ENCODE results near the gene CPNE4. TPM values are rescaled to one million over a fixed set of nuclear protein-coding genes. Genes with fewer than 3 reads are reported as not detected.

The CPNE4 gene
- total RNA-seq, 2 donors from 2014 or later, result 0.17 to 0.65 TPM

DNA sequence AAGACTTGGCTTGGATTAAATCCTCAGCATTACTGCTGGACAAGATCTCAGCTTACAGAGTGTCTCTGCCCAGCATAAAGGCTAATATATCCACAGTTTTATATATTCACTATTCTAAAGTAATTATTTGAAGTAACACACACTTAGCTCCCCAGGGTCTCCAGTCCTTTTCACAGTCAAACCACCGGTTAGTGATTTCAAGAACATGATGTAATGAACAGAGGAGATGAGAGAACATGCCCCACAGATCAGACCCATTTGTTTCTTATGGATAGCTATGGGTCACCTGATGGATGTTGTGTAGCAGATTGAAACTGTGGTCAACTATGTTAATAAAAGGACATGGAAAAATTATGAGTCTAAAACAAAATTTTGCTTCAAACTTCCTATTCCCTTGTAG is 487.2 kb downstream of the CPNE4 start:
- H3K4me1 Mint-ChIP-seq (ENCODE audit: low read depth), result no peaks in the 10 kb centered on the region
- H3K27me3 Mint-ChIP-seq (ENCODE audit: low read depth), result peaks cover 30% of the 10 kb centered on the region
- ATAC-seq (replicated peaks in 1 of 2) (no peak), DNase-seq (no peak)
- H3K9me3 Mint-ChIP-seq, result no peaks in the 10 kb centered on the region
- H3K36me3 Mint-ChIP-seq (ENCODE audit: insufficient read depth in 2 of 2), result no peaks in the 10 kb centered on the region
- no peak overlapping the region for H3K27ac Mint-ChIP-seq
- no peak overlapping the region for H3K4me3 Mint-ChIP-seq

DNA sequence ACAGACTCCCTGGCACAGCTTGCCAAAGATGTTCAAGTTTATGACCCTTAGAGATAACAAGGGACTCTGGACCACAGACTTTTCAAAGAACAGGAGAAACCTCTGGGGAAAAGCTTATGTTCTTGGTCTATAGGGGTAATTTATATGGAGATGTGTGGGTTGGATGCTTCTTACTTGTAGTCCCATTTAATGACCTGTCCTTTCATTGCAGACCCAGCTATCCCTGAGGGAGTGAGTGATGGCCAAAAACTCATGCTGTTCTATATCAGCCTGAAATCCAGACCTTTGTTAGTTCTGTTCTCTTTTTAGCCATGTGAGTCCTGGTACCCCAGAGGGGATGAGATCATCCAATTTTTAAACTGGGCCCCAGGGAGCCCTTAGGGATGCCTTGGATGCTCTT is 488.4 kb downstream of the CPNE4 start:
- H3K4me1 Mint-ChIP-seq (ENCODE audit: low read depth), result no peaks in the 10 kb centered on the region
- H3K27me3 Mint-ChIP-seq (ENCODE audit: low read depth), result peaks cover 24% of the 10 kb centered on the region
- H3K36me3 Mint-ChIP-seq (ENCODE audit: insufficient read depth in 2 of 2), result no peaks in the 10 kb centered on the region
- no peak overlapping the region for H3K4me3 Mint-ChIP-seq
- H3K9me3 Mint-ChIP-seq, result no peaks in the 10 kb centered on the region
- ATAC-seq (replicated peaks in 1 of 2) (no peak), DNase-seq (no peak)
- no peak overlapping the region for H3K27ac Mint-ChIP-seq

DNA sequence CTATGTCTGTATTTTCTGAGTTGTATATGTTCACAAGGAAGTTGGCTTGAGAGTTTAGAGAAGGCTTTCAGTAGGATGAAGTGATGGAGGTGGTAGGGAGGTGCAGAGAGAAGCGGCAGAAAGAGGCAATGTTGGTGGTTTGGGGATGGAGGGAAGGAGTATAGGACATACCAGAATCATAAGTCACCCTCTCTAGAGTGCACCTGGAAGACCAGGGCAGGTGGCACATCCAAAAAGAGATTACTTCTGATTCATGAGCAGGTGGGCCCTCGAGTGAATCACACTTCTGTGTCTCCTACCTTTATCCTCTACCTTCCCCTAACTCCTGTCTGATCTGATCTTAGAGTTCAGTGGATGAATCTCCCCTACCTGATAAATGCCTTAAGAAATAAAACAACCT is 490.3 kb downstream of the CPNE4 start:
- ATAC-seq (replicated peaks in 1 of 2), result no peak
- no peak overlapping the region for H3K4me3 Mint-ChIP-seq
- H3K27me3 Mint-ChIP-seq (ENCODE audit: low read depth), result peaks cover 36% of the 10 kb centered on the region
- no peaks in the 10 kb centered on the region for H3K4me1 Mint-ChIP-seq (ENCODE audit: low read depth)
- no peak overlapping the region for H3K27ac Mint-ChIP-seq
- H3K36me3 Mint-ChIP-seq (ENCODE audit: insufficient read depth in 2 of 2), result no peaks in the 10 kb centered on the region
- DNase-seq, result no peak
- no peaks in the 10 kb centered on the region for H3K9me3 Mint-ChIP-seq

GRCh38 chr3:131543714-131544113 is 491.1 kb downstream of the CPNE4 start:
- H3K4me1 Mint-ChIP-seq (ENCODE audit: low read depth), result no peaks in the 10 kb centered on the region
- H3K27ac Mint-ChIP-seq, result no peak overlapping the region
- H3K27me3 Mint-ChIP-seq (ENCODE audit: low read depth), result peaks cover 39% of the 10 kb centered on the region
- no peak for DNase-seq
- no peak for ATAC-seq (replicated peaks in 1 of 2)
- peaks cover 0 to under 1% of the 10 kb centered on the region in 2 donors for H3K9me3 Mint-ChIP-seq
- H3K36me3 Mint-ChIP-seq (ENCODE audit: insufficient read depth in 2 of 2), result no peaks in the 10 kb centered on the region
- H3K4me3 Mint-ChIP-seq, result no peak overlapping the region

DNA sequence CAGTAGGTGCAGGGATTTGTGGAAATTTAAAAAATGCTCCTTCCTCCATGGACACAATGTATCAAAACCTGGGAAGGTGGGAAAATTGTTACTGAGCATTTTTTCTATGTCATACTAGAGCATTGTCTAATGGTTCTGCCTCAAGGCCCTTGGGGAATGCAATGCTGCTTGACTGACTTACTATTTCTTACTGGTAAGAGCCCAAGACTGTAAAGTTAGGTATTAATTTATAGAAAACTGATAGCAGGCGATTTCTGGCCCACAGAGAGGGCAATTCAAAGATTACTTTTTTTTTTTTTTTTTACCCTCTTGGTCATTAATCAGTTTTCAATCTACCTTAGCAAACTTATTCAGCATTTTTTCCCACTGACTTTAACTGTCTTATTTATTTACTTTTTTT is 493.5 kb downstream of the CPNE4 start:
- Mint-ChIP-seq H3K27me3 (ENCODE audit: low read depth) (peaks cover 51% of the 10 kb centered on the region), H3K4me1 (ENCODE audit: low read depth) (no peaks in the 10 kb centered on the region), H3K27ac (no peak overlapping the region), H3K36me3 (ENCODE audit: insufficient read depth in 2 of 2) (no peaks in the 10 kb centered on the region), H3K9me3 (peaks cover 0 to 2% of the 10 kb centered on the region in 2 donors), H3K4me3 (no peak overlapping the region)
- DNase-seq, result no peak
- ATAC-seq (replicated peaks in 1 of 2), result no peak

- DNase-seq (no peak), ATAC-seq (replicated peaks in 1 of 2) (no peak)
- Mint-ChIP-seq H3K4me1 (ENCODE audit: low read depth) (no peaks in the 10 kb centered on the region), H3K9me3 (peaks cover 0 to 2% of the 10 kb centered on the region in 2 donors), H3K4me3 (no peak overlapping the region), H3K36me3 (ENCODE audit: insufficient read depth in 2 of 2) (no peaks in the 10 kb centered on the region), H3K27me3 (ENCODE audit: low read depth) (peaks cover 50% of the 10 kb centered on the region), H3K27ac (no peak overlapping the region)
Measured at GRCh38 chr3:131540821-131541220, 494.0 kb downstream of the CPNE4 start.

GRCh38 chr3:131540143-131540542 is 494.7 kb downstream of the CPNE4 start:
- DNase-seq, result no peak
- ATAC-seq (replicated peaks in 1 of 2), result no peak
- H3K36me3 Mint-ChIP-seq (ENCODE audit: insufficient read depth in 2 of 2), result no peaks in the 10 kb centered on the region
- H3K4me1 Mint-ChIP-seq (ENCODE audit: low read depth), result no peaks in the 10 kb centered on the region
- H3K4me3 Mint-ChIP-seq, result no peak overlapping the region
- peaks cover 47% of the 10 kb centered on the region for H3K27me3 Mint-ChIP-seq (ENCODE audit: low read depth)
- peaks cover 0 to 2% of the 10 kb centered on the region in 2 donors for H3K9me3 Mint-ChIP-seq
- H3K27ac Mint-ChIP-seq, result no peak overlapping the region

- H3K4me3 Mint-ChIP-seq, result no peak overlapping the region
- no peak overlapping the region for H3K27ac Mint-ChIP-seq
- DNase-seq (no peak), ATAC-seq (replicated peaks in 1 of 2) (no peak)
- H3K4me1 Mint-ChIP-seq (ENCODE audit: low read depth), result no peaks in the 10 kb centered on the region
- no peaks in the 10 kb centered on the region for H3K36me3 Mint-ChIP-seq (ENCODE audit: insufficient read depth in 2 of 2)
- peaks cover 39% of the 10 kb centered on the region for H3K27me3 Mint-ChIP-seq (ENCODE audit: low read depth)
- H3K9me3 Mint-ChIP-seq, result peaks cover 0 to 2% of the 10 kb centered on the region in 2 donors
Measured at GRCh38 chr3:131538968-131539367, 495.8 kb downstream of the CPNE4 start.

GRCh38 chr3:131537531-131537930 is 497.3 kb downstream of the CPNE4 start:
- Mint-ChIP-seq H3K4me3 (no peak overlapping the region), H3K36me3 (ENCODE audit: insufficient read depth in 2 of 2) (no peaks in the 10 kb centered on the region), H3K4me1 (ENCODE audit: low read depth) (no peaks in the 10 kb centered on the region), H3K27ac (no peak overlapping the region), H3K27me3 (ENCODE audit: low read depth) (peaks cover 47% of the 10 kb centered on the region), H3K9me3 (peaks cover 0 to 2% of the 10 kb centered on the region in 2 donors)
- ATAC-seq (replicated peaks in 1 of 2), result no peak
- DNase-seq, result no peak

DNA sequence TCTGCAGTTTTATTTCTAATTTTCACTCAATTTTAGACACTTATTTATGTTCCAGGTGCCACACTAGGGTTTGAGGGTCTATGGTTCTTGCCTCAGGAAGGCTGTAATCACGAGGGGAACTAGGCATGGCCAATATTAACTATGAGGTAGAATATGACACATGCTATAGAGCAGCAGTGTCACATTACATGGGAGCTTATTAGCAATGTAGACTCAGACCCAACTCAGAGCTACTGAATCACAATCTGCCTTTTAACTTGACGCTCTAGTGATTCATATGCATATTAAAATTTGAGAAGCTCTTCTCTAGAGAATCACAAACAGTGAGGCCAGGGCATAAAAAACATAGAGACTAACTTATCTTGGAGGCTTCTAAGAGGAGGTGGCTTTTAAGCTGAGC is 499.2 kb downstream of the CPNE4 start:
- ATAC-seq (replicated peaks in 1 of 2), result no peak
- H3K9me3 Mint-ChIP-seq, result peaks cover 0 to 2% of the 10 kb centered on the region in 2 donors
- peaks cover 59% of the 10 kb centered on the region for H3K27me3 Mint-ChIP-seq (ENCODE audit: low read depth)

GRCh38 chr3:131535131-131535530 is 499.7 kb downstream of the CPNE4 start:
- H3K36me3 Mint-ChIP-seq (ENCODE audit: insufficient read depth in 2 of 2), result no peaks in the 10 kb centered on the region
- no peak overlapping the region for H3K4me3 Mint-ChIP-seq
- no peak overlapping the region for H3K27ac Mint-ChIP-seq
- ATAC-seq (replicated peaks in 1 of 2) (no peak), DNase-seq (no peak)
- peaks cover 0 to 2% of the 10 kb centered on the region in 2 donors for H3K9me3 Mint-ChIP-seq
- H3K27me3 Mint-ChIP-seq (ENCODE audit: low read depth), result peaks cover 59% of the 10 kb centered on the region
- H3K4me1 Mint-ChIP-seq (ENCODE audit: low read depth), result no peaks in the 10 kb centered on the region

More for the DNA sequence above, 499.2 kb downstream of the CPNE4 start:
- H3K4me1 Mint-ChIP-seq (ENCODE audit: low read depth), result no peaks in the 10 kb centered on the region
- no peak for DNase-seq
- no peaks in the 10 kb centered on the region for H3K36me3 Mint-ChIP-seq (ENCODE audit: insufficient read depth in 2 of 2)
- no peak overlapping the region for H3K4me3 Mint-ChIP-seq
- no peak overlapping the region for H3K27ac Mint-ChIP-seq

DNA sequence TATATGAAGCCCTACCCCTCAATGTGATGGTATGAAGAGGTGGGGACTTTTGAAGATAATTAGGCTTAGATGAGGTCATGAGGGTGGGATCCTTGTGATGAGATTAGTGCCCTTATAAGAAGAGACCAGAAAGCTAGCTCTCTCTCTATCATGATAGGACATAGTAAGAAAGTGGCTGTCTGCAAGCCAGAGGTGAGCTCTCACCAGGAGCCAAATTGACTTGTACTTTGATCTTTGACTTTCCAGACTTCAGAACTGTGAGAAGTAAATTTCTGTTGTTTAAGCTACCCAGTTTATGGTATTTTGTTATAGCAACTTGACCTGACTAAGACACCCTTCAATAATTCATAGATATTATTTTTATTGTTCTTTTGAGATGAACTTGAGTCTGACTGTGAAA is 502.2 kb downstream of the CPNE4 start:
- ATAC-seq (replicated peaks in 1 of 2), result no peak
- no peaks in the 10 kb centered on the region for H3K36me3 Mint-ChIP-seq (ENCODE audit: insufficient read depth in 2 of 2)
- no peaks in the 10 kb centered on the region for H3K4me1 Mint-ChIP-seq (ENCODE audit: low read depth)
- H3K27me3 Mint-ChIP-seq (ENCODE audit: low read depth), result peaks cover 51% of the 10 kb centered on the region
- no peak overlapping the region for H3K27ac Mint-ChIP-seq
- no peaks in the 10 kb centered on the region for H3K9me3 Mint-ChIP-seq
- H3K4me3 Mint-ChIP-seq, result no peak overlapping the region
- no peak for DNase-seq

- ATAC-seq (replicated peaks in 1 of 2), result no peak
Measured at GRCh38 chr3:131530843-131531242, 504.0 kb downstream of the CPNE4 start.

GRCh38 chr3:131530388-131530787 is 504.4 kb downstream of the CPNE4 start:
- H3K4me1 Mint-ChIP-seq (ENCODE audit: low read depth), result no peaks in the 10 kb centered on the region
- no peak for DNase-seq
- no peaks in the 10 kb centered on the region for H3K9me3 Mint-ChIP-seq
- peaks cover 55% of the 10 kb centered on the region for H3K27me3 Mint-ChIP-seq (ENCODE audit: low read depth)
- no peaks in the 10 kb centered on the region for H3K36me3 Mint-ChIP-seq (ENCODE audit: insufficient read depth in 2 of 2)
- ATAC-seq (replicated peaks in 1 of 2), result no peak
- no peak overlapping the region for H3K4me3 Mint-ChIP-seq
- no peak overlapping the region for H3K27ac Mint-ChIP-seq

More at GRCh38 chr3:131530843-131531242, 504.0 kb downstream of the CPNE4 start:
- H3K27ac Mint-ChIP-seq, result no peak overlapping the region
- no peaks in the 10 kb centered on the region for H3K9me3 Mint-ChIP-seq
- no peaks in the 10 kb centered on the region for H3K36me3 Mint-ChIP-seq (ENCODE audit: insufficient read depth in 2 of 2)
- peaks cover 51% of the 10 kb centered on the region for H3K27me3 Mint-ChIP-seq (ENCODE audit: low read depth)
- no peak overlapping the region for H3K4me3 Mint-ChIP-seq
- H3K4me1 Mint-ChIP-seq (ENCODE audit: low read depth), result no peaks in the 10 kb centered on the region
- DNase-seq, result no peak
